HepG2 (cell line): ENCODE data around the gene METTL26. TPM values are rescaled to one million over a fixed set of nuclear protein-coding genes. Genes with fewer than 3 reads are reported as not detected.

Source experiments
- AKNA ChIP-seq: sonication (generic); formaldehyde crosslinking; IDR thresholded peaks from 2 replicates; pipeline ENCODE4 v1.4.0; 2020; ENCODE audit warnings: missing genetic modification reagents, borderline replicate concordance
- BRD4 ChIP-seq: sonication (generic); formaldehyde crosslinking; IDR thresholded peaks from 2 replicates; pipeline ENCODE4 v1.4.0; 2020; ENCODE audit warnings: missing genetic modification reagents
- CSRNP1 ChIP-seq: sonication (generic); formaldehyde crosslinking; IDR thresholded peaks from 2 replicates; pipeline ENCODE4 v1.8.1; 2023; ENCODE audit warnings: mild to moderate bottlenecking, missing genetic modification reagents
- HDAC1 ChIP-seq: sonication (generic); formaldehyde crosslinking; IDR thresholded peaks from 2 replicates; pipeline ENCODE4 v1.5.1; 2020; ENCODE audit warnings: mild to moderate bottlenecking, missing genetic modification reagents
- KLF13 ChIP-seq: sonication (generic); formaldehyde crosslinking; IDR thresholded peaks from 2 replicates; pipeline ENCODE4 v1.4.0; 2020; ENCODE audit warnings: mild to moderate bottlenecking, missing genetic modification reagents
- KLF6 ChIP-seq: IDR thresholded peaks from 2 replicates; pipeline ENCODE4 v1.8.0; 2016; ENCODE audit warnings: missing biosample characterization, missing genetic modification reagents
- MBNL3 ChIP-seq: fragments of 250-450 bp; sonication (Bioruptor Pico); conservative IDR thresholded peaks from 2 replicates; pipeline ENCODE4 v1.8.0; 2022; ENCODE audit warnings: mild to moderate bottlenecking, inconsistent platforms
- MLXIP ChIP-seq: sonication (generic); formaldehyde crosslinking; IDR thresholded peaks from 2 replicates; pipeline ENCODE4 v1.9.0; 2021; ENCODE audit warnings: missing genetic modification reagents, borderline replicate concordance
- RCOR2 ChIP-seq: IDR thresholded peaks from 2 replicates; pipeline ENCODE4 v1.6.1; 2016; ENCODE audit warnings: missing biosample characterization, missing genetic modification reagents
- REL ChIP-seq: sonication (generic); formaldehyde crosslinking; conservative IDR thresholded peaks from 2 replicates; pipeline ENCODE4 v1.8.0; 2022; ENCODE audit warnings: mild to moderate bottlenecking, missing genetic modification reagents, moderate library complexity
- SIN3B ChIP-seq: fragments of 150-350 bp; IDR thresholded peaks from 2 replicates; pipeline ENCODE4 v1.6.1; 2014; ENCODE audit warnings: low read length
- SIX4 ChIP-seq: sonication (generic); formaldehyde crosslinking; IDR thresholded peaks from 2 replicates; pipeline ENCODE4 v1.4.0; 2020; ENCODE audit warnings: missing genetic modification reagents
- SMAD1 ChIP-seq: sonication (generic); formaldehyde crosslinking; IDR thresholded peaks from 2 replicates; pipeline ENCODE4 v1.4.0; 2020; ENCODE audit warnings: missing genetic modification reagents, low read depth, mild to moderate bottlenecking, borderline replicate concordance
- SMAD3 ChIP-seq: sonication (generic); formaldehyde crosslinking; IDR thresholded peaks from 2 replicates; pipeline ENCODE4 v1.4.0; 2020; ENCODE audit warnings: missing genetic modification reagents
- SMARCC2 ChIP-seq: fragments of 450-650 bp; IDR thresholded peaks from 2 replicates; pipeline ENCODE4 v1.6.1; 2017; ENCODE audit warnings: antibody characterized with exemption, mild to moderate bottlenecking
- SRF ChIP-seq: IDR thresholded peaks from 2 replicates; pipeline ENCODE4 v1.6.1; 2011; ENCODE audit warnings: mild to moderate bottlenecking, low read depth, low read length, moderate library complexity
- XRCC5 ChIP-seq: fragments of 200-400 bp; formaldehyde crosslinking; optimal IDR thresholded peaks from 2 replicates; pipeline ENCODE3; 2017; ENCODE audit warnings: mild to moderate bottlenecking, low read length
- ZC3H4 ChIP-seq: sonication (generic); formaldehyde crosslinking; IDR thresholded peaks from 2 replicates; pipeline ENCODE4 v1.4.0; 2020; ENCODE audit warnings: missing genetic modification reagents, borderline replicate concordance
- ZFAT ChIP-seq: sonication (generic); formaldehyde crosslinking; conservative IDR thresholded peaks from 2 replicates; pipeline ENCODE4 v1.8.1; 2023; ENCODE audit warnings: missing genetic modification reagents, inconsistent platforms
- ZFYVE20 ChIP-seq: sonication (generic); formaldehyde crosslinking; IDR thresholded peaks from 2 replicates; pipeline ENCODE4 v1.8.0; 2023; ENCODE audit warnings: low read depth, mild to moderate bottlenecking, moderate library complexity, missing genetic modification reagents, borderline replicate concordance
- ZNF251 ChIP-seq: sonication (generic); formaldehyde crosslinking; IDR thresholded peaks from 2 replicates; pipeline ENCODE4 v1.9.0; 2021; ENCODE audit warnings: mild to moderate bottlenecking, missing genetic modification reagents
- ZNF263 ChIP-seq: sonication (generic); formaldehyde crosslinking; IDR thresholded peaks from 2 replicates; pipeline ENCODE4 v1.4.0; 2020; ENCODE audit warnings: missing genetic modification reagents
- polyA plus RNA-seq, 8 experiments: library from polyadenylated mRNA; depleted of rRNA in 3 of 8; stranded (reverse) in 7 of 8; unstranded in 1 of 8; fragments of >200 nt; fragmentation: Illumina TruSeq in 4 of 8; extraction: Trizol in 4 of 8; gene quantifications; 2 replicates each; pipeline versions ENCODE4 v1.2.1 to v1.2.3, GENCODE V29; 2011 to 2016; ENCODE audit warnings: low read depth in 4 of 8, missing spikeins in 1 of 8, mixed read lengths in 1 of 8; ENCODE audit not compliant: insufficient read depth in 1 of 8
- total RNA-seq, 5 experiments: library from RNA; depleted of rRNA; stranded (reverse); fragments of >200 nt; fragmentation: Illumina TruSeq; extraction: Trizol; gene quantifications; 2 replicates each; pipeline ENCODE4 v1.2.3, GENCODE V29; 2016; ENCODE audit warnings: low read depth in 1 of 5

Gene METTL26
- total and polyA plus RNA-seq, 2 of the 13 experiments (the other 11 are each of a cell fraction or from before 2014, with no cell fraction given) = 65.5 to 70.1 TPM

DNA sequence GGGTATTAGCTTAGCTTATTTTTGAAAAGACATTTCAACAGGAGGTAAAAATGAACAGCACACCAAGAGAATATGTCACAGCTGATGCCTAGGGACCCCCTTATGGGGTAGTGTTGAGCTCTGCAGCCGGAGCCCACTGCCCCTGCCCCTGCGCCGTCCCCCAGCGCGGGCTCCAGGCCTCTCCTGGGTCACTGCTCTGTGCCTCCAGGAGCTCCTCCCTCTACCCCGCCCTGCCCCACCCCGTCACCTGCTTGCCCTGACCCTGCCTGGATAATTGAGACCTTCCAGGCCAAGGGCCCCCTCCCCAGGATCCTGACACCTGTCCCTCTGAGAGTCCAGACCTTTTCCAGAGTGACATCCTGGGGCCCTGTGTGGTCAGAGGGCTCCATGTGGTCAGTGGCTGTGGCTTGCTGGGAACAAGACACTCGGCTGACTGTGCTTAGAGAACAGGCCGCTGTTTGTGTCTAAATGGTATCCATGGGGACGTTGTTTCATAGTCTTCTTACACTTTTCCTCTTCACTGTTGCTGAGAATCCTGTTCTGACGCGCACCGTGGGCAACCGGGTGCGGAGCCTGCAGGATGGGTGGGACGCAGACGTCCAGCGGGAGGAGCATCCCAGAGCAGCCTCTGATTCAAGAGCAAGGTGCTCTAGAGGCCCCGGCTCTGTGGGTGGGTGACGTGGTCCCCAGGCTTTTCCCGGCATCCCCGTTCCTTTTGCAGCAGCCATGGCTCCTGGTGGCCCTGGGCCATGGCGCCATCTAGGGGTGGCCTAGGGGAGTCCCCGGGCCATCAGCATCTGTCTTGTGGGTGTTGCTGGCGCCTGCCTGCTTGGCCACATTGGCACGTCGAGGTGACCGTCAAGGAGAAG is 25.4 kb downstream of the METTL26 start (continued):
- TF ChIP-seq AKNA (no peak), ZFAT (CRISPR knock-in tag) (no peak), KLF13 (CRISPR knock-in tag) (no peak), CSRNP1 (CRISPR knock-in tag) (0 out of 2 replicates have a peak, but pooled peaks have one; percentile 43), SRF (no peak), BRD4 (CRISPR knock-in tag) (no peak), RCOR2 (CRISPR knock-in tag) (no peak), ZFYVE20 (no peak), SMAD1 (CRISPR knock-in tag) (no peak), SIX4 (CRISPR knock-in tag) (no peak), SMAD3 (CRISPR knock-in tag) (0 out of 2 replicates have a peak, but pooled peaks have one; percentile 48), SIN3B (no peak), KLF6 (CRISPR knock-in tag) (no peak), MBNL3 (CRISPR knock-in tag) (no peak), MLXIP (CRISPR knock-in tag) (no peak), ZC3H4 (CRISPR knock-in tag) (no peak), HDAC1 (CRISPR knock-in tag) (no peak), REL (CRISPR knock-in tag) (no peak), ZNF251 (CRISPR knock-in tag) (no peak), XRCC5 (peak; percentile 90), SMARCC2 (no peak), ZNF263 (peak; percentile 40; the same call in 1 of the 2 replicates)
